Fibroblast of lung (primary cell): ENCODE results near the gene NT5C1A.

Experiments used
- CTCF ChIP-seq, 2 donors: IDR thresholded peaks in 1 of 2; conservative IDR thresholded peaks in 1 of 2; 1 replicate in 1 of 2; 2 replicates in 1 of 2; pipeline ENCODE4 v1.5.1; 2011 to 2012; ENCODE audit warnings: low read length in 2 of 2, control low read depth in 1 of 2, inconsistent platforms in 1 of 2, low read depth in 1 of 2, mild to moderate bottlenecking in 1 of 2
- EZH2 ChIP-seq: IDR thresholded peaks from 2 replicates; pipeline ENCODE4 v1.5.1; 2012; ENCODE audit warnings: low read length, control low read depth, mild to moderate bottlenecking; ENCODE audit errors: missing control alignments

GRCh38 chr1:39631361-39632322 is 40.3 kb downstream of the NT5C1A start:
- TF ChIP-seq CTCF (conservative IDR thresholded peaks at IDR 0.05 in 1 of 2, IDR thresholded peaks at IDR 0.05 in 1 of 2; ENCODE audit: low read depth in 1 of 2, low read length in 2 of 2) (no peak), EZH2 (no peak)
